GM19395 (cell line): ENCODE results near the gene PPM1N.
"Not testable (repeated sequence)": the region's sequence is repeated elsewhere in the genome, so short reads cannot be mapped to it uniquely, and the experiment has no call there.

Experiments used
- ATAC-seq: cut with Tn5 transposase; IDR thresholded peaks from one replicate; pipeline ENCODE4 v1.9.1; 2021; ENCODE audit warnings: mild to moderate bottlenecking, moderate library complexity; ENCODE audit not compliant: unreplicated experiment

PPM1N gene

DNA sequence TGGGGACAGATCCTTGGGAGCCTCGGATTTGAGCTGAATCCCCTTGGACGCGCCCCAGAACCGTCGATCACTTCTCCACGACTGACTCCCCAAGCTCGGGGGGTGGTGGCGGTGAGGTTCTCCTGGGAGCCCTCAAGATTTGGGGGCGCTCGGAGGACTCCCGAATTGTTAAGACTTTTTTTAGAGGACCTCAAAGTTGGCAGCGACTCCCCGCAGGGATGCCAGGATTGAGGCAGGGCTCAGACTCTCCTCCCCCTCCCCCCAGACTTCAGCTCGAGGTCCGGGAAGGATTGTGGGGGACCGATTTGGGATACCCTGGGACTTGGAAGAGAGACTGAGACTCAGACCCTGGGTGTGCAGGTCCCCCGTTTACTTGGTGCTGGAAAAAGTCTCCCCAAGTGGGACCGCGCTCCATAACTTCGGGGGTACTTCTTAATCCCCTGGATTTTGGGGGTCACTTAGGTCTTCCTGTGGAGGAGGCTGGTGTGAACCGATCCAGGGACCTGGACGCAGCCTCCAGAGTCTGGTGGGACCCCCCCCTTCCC lies 9.7 kb downstream of the PPM1N start:
- ATAC-seq, result no peak

DNA sequence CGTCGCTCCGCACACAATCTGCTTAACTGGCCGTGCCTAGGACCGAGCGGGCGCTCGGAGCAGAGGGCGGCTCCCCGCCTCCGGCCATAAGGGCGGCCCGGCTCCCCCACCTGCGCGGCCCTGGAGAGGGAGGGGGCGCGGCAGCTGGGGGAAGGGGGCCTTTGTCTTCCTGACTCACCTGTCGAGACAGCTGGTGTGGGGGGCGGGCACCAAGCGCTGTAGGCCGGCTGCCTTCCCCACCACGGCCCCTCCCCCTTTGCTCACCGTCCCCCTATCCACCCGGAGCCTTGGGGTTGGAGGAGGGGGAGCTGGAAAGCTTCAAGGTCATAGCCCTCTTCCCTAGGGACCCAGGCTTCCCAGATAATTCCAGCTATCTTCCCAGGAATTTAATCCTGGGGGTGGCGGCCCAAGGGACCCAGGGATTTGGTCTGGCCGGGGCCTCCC lies 10.2 kb downstream of the PPM1N start:
- no peak for ATAC-seq

DNA sequence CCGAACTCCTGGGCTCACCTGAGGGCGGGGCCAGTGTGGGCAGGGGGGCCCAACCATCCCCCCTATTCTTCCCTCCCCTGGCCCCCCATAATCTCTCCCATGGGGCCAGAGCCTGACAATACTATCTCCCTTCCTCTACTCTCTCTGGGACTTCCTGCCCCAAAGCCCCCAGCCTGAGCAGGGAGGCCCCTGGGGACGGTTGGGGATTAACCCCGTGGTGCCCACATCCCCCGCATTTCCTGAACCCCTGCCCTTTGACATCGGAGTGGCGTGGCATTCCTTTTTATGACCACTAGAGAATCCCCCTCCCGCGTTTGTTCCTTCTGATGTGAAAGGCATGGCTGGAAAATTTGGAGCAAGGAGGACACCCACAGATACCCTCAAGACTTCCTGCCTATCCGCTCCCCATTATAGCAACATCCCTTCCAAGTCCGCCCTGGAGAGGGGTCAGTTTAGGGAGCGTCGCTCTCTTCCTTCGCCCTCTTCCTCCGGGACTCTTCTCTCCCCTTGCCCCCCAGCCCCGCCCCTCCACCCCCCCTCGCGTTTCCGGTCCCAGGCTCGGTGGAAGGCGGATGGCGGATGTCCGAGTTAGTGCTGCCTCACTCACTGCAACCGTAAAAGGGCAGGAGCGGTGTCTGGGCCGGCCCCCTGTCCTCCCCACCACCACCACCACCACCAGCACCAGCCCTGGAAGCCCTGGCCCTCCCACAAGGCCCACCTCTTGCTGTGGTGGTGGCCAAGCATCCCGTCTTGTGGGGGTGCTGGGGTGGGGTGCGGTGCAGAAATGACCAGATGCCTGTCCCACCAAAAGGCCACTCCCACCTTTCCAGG lies 10.8 kb downstream of the PPM1N start:
- no peak for ATAC-seq

DNA sequence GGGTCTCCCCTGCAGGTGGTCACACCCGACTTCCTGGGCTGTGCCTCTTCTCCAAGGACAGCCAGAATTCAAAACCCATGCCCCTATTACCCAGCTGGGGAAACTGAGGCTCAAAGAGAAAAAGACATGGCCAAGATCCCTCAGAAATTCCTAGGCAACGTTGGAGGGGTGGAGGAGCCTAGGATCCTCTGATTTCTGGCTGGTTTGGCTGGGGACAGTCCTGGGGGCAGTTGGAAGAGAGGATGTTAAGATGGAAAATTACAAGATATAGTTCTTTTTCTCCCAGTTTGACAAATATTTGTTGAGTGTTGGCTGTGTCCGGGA lies 11.4 kb downstream of the PPM1N start:
- no peak for ATAC-seq

DNA sequence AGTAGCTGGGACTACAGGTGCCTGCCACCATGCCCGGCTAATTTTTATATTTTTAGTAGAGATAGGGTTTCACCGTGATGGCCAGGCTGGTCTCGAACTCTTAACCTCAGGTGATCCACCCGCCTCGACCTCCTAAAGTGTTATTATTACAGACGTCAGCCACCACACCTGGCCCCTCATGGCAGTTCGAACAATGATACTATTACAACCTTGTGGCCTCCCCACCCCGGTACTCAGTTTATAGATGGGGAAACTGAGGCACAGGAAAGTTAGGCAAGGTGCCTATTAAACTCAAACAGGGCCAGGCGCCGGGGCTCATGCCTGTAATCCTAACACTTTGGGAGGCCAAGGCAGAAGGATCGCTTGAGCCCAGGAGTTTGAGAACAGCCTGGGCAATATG lies 12.1 kb downstream of the PPM1N start:
- ATAC-seq, result not testable (repeated sequence)

DNA sequence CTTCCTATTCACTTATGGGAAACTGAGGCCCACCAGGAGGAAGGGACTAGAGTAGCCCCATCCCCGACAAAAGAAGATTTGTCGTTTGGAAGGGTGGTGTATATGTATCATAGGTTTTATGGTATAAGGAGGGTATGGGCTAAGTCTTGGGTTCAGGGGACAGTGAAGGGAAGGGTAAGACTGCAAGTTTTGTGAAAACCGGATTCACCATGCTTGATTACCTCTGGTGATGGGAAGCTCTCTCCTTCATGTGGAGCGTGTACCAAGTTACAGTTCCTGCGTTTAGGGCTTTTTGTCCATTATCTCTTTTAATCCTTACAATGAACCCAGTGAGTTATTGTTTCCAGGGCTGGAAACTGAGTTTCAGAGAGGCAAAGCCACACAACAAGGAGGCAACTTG lies 12.8 kb downstream of the PPM1N start:
- no peak for ATAC-seq

DNA sequence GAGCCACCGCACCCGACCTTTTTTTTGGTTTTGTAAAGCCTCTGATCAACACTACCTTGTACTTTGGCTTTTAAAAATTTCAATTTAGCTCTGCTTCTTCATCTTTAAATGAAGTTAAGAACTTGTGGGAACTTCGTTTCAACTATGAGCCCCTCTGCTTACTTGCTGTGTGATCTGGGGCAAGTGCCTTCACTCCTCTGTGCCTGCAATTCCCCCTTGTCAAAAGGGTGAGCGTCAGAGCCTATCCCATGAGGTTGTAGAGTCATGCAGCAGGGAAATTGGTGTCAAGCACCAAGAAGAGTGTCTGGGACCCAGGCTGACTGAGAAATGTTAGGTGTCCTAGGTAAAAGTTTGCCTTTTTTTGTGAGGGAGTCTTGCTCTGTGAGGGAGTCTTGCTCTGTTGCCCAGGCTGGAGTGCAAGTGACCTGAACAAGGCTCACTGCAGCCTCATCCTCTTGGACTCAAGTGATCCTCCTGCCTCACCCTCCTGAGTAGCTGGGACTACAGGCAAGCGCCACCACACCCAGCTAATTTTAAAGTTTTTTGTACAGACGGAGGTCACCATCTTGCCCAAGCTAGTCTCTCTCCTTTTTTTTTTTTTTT lies 14.7 kb downstream of the PPM1N start:
- ATAC-seq, result no peak

DNA sequence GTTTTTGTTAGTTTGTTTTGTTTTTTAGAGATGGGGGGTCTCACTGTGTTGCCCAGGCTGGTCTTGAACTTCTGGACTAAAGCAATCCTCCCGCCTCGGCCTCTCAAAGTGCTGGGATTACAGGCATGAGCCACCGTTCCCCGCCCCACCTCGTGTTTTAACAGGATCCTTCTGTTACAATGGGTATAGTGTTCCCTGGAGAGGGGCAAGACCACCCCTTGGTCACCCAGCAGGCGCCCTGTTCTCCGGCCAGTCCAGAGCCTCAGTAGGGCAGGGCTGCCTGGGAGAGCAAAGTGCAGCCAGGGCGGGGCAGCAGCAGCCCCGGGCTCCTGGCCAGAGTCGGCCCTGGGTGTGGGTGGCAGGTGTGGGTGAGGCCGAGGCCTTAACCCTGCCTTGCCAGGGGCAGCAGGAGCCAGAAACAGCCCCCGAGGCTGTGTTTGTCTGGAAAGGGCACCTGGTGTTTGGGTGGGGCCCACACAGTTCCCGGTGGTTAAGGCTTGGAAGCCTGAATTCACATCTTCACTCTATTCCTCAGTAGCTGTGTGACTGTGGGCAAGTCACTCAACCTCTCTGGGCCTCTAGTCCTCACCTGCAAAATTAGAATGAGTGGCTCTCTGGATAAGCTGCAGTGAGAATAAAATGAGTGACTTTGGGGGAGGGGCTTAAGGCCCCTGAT lies 16.3 kb downstream of the PPM1N start:
- ATAC-seq, result no peak

DNA sequence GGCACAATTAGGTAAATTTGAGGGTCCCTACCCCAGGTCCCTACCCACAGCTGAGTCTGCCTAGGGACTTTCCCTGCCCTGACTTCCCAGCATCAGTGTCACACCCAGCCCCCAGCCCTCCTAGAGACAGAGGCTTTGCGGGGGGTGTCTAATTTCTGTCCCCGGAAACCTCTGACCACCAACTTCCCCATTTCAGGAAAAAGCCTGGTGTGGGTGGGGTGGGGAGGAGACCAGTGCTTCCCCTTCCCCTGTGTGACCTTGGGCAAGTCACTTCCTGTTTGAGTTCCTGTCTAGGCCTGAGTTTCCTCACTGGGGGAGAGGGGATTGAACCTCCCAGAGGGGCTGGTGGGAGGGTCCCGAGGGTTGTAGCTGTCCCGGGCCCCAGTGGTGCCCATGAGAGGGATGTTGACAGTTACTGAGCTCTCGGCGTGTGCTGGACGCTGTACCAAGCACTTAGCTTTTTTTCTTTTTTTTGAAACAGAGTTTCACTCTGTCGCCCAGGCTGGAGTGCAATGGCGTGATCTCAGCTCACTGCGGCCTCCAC lies 16.9 kb downstream of the PPM1N start:
- ATAC-seq, result no peak

DNA sequence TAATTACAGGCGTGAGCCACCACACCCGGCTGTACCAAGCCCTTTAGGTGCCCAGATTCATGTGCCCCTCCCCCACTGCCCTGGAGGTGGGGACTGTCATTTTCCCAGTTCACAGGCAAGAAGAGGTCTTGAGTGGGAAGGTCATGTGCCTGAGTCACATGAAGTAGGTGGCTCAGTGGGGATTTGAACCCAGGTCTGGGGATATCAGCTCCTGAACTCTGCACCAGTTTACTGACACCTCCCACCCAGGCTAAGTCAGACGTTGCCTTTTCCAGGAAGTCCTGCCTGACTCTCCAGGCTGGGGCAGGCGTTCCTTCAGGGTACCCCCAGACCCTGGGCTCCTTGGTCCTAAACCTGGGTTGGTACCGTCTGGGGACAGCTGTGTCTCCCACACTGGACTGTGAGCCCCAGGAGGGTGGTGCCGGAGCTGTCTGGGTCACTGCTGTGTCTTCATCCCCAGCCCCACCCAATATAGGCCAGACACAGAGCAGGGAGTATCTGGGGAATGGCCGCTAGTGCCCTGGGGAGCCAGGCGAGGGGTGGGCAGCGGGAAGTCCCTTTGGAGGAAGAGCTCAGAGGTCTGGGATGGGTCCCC lies 17.7 kb downstream of the PPM1N start:
- ATAC-seq, result no peak

DNA sequence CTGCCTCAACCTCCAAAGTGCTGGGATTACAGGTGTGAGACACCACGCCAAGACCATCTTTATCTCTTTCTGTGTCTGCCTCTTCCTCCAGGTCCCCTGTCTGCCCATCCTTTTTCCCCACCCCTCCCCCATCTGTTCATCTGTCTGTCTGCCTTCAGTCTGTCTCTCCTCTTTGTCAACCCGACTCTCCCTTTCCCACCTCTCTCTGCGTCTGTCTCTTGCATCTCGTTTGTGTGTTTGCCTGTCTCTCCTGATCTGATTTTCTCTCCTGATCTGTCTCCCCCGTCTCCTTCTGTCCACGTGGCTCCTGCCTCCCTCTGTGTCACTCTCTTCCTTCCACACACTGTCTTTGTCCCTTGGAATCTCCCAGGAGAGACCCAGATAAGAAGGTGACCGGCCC lies 19.0 kb downstream of the PPM1N start:
- no peak for ATAC-seq

DNA sequence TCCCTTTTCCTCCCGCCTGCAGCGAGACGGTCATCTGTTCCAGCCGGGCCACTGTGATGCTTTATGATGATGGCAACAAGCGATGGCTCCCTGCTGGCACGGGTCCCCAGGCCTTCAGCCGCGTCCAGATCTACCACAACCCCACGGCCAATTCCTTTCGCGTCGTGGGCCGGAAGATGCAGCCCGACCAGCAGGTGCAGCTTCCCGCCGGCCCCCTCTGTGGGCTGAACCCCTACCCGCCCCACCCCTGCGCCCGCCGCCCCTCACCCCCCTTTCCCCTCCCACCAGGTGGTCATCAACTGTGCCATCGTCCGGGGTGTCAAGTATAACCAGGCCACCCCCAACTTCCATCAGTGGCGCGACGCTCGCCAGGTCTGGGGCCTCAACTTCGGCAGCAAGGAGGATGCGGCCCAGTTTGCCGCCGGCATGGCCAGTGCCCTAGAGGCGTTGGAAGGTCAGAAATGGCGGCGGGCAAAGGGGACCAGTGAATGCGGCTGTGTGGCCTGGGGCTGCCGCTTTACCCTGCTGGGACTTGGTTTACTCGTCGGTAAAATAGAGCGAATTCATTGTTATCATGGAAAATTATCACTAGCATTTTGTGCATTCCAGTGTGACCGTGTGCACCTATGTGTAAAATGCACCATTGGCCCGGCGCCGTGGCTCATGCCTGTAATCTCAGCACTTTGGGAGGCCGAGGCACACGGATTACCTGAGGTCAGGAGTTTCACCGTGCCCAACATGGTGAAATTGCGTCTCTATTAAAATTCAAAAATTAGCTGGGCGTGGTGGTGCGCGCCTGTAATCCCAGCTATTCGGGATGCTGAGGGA lies 19.6 kb downstream of the PPM1N start:
- ATAC-seq, result no peak

DNA sequence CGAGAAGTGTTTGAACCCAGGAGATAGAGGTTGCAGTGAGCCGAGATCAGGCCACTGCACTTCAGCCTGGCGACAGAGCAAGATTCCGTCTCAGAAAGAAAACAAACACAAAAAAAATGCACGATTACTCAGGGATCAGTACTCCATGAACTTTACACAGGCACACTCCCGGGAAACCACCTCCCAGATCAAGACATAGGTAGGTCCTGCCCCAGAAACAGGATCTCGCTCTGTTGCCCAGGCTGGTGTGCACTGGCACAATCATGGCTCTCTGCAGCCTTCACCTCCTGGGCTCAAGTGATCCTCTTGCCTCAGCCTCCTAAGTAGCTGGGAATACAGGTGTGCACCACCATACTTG lies 20.2 kb downstream of the PPM1N start:
- ATAC-seq, result no peak

DNA sequence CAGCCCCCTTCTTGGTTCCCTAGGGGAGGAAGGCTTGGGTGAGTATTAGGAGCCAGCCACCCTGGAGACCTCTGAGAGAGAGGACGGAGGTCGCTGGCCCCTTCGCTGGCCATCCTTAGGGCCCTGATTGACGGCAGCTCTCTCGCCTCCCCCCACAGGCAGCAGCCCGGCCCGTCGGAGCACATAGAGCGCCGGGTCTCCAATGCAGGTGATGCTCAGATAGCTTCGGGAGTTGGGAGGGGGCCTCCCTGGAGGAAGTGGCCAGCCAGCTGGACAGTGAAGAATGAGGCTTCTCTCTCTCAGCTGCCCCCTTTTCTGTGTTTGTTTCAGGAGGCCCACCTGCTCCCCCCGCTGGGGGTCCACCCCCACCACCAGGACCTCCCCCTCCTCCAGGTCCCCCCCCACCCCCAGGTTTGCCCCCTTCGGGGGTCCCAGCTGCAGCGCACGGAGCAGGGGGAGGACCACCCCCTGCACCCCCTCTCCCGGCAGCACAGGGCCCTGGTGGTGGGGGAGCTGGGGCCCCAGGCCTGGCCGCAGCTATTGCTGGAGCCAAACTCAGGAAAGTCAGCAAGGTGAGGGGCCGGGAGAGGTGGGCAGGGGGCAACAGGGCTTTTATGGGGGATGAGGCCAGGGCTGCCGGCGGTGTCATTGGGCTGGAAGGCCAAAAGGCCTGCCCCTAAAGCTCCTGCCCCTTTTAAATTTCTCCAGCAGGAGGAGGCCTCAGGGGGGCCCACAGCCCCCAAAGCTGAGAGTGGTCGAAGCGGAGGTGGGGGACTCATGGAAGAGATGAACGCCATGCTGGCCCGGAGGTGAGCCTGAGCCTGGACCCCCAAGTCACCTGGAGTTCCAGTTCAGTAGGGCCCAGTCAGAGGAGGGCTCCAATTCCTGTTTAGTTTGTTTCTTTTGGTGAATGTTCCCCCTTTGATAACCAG lies 24.0 kb downstream of the PPM1N start:
- no peak for ATAC-seq

DNA sequence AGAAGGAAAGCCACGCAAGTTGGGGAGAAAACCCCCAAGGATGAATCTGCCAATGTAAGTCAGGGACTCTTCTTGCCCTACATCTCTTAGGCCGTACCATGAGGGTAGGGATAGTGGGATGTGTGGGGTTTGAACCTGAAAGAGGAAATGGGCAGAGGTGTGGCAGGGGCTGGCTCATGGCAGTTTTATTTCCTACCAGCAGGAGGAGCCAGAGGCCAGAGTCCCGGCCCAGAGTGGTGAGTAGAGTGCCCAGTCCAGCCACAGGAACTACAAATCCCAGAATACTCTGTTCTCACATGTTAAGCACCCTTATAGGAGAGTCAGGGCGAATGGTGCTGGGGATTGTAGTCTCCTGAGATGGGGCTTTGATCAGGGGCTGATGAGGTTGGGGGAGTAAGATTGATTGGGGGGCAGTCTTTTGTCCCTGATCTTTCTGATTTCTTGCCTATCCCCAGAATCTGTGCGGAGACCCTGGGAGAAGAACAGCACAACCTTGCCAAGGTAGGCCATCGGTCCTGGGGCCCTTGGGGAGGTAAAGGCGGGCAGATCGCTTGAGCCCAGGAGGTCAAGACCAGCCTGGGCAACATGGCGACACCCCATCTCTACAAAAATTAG lies 25.5 kb downstream of the PPM1N start:
- peak; percentile 87 for ATAC-seq

DNA sequence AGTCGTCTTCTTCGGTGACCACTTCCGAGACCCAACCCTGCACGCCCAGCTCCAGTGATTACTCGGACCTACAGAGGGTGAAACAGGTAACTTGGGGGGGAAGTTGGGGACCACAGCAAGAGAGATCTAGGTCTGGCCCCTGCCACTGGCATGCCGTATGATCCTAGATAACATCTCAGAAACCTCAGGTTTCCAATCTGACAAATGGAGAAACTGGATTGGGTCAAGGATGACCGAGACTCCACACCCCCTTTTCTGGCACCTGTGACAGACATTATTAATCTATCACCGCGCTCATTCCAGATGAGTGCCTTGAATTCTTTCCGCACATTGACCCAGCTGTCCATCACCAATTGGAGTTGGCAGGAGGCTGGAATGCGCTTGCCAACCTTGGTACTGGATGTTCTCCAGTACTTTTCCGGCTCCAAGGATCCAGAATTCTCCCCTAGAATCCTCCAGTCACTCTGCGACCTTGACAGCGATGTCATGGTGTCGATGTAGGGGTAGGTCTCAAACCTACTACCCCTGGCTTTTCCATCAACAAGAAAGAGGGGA lies 26.4 kb downstream of the PPM1N start:
- ATAC-seq, result no peak

DNA sequence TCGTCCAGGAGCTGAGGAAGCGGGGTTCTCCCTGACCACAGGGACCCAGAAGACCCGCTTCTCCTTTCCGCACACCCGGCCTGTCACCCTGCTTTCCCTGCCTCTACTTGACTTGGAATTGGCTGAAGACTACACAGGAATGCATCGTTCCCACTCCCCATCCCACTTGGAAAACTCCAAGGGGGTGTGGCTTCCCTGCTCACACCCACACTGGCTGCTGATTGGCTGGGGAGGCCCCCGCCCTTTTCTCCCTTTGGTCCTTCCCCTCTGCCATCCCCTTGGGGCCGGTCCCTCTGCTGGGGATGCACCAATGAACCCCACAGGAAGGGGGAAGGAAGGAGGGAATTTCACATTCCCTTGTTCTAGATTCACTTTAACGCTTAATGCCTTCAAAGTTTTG lies 27.9 kb downstream of the PPM1N start:
- ATAC-seq, result no peak

DNA sequence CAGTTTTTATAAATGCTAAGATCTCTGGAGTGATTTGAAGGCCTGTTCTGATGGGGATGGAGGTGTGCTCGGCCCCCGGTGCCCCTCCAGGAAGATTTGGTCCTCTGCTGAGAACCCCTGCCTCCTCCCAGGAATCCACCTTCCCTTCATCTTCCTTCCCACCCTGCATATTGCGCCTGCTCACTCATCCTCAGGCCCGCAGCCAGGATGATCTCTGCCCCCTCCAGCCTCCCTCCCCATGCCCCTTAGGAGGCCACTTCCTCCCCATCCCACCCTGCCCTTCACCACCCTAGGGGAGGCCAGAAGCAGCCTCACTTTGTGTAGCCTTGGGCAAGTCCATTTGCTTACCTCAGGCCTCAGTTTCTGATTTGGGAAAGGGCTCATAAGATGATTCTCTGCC lies 28.7 kb downstream of the PPM1N start:
- ATAC-seq, result no peak

DNA sequence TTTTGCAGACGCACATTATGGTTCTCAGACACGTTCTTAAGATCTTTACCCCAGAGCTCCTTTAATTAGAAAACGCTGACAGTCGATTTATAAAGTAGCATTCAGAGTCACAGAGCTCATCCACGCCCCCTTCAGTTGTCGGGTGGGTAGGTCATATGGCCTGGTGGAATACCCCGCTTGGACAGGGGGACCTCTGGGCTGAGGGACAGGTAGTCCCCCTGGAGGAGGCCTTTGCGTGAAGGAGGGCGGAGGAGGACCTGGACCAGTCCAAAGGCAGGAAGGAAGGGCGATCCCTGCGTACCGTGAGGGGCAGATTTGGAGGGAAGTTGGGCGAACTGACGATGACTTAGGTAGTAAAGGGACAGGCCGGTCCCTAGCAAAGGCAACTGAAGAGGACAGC lies 29.5 kb downstream of the PPM1N start:
- no peak for ATAC-seq
